GM18511 (cell line): ENCODE data around the gene PDGFC.

Experiments
- ATAC-seq: cut with Tn5 transposase; IDR thresholded peaks from one replicate; pipeline ENCODE4 v1.9.1; 2021; ENCODE audit warnings: mild to moderate bottlenecking, moderate library complexity; ENCODE audit not compliant: unreplicated experiment

PDGFC gene

GRCh38 chr4:156756118-156756517, 215.5 kb downstream of the PDGFC start:
- ATAC-seq = no peak

GRCh38 chr4:156754832-156755570, 216.6 kb downstream of the PDGFC start:
- no peak for ATAC-seq

GRCh38 chr4:156751486-156751885, 220.1 kb downstream of the PDGFC start:
- no peak for ATAC-seq

GRCh38 chr4:156749426-156750403, 221.9 kb downstream of the PDGFC start:
- ATAC-seq = no peak

GRCh38 chr4:156746111-156746510, 225.5 kb downstream of the PDGFC start:
- no peak for ATAC-seq

GRCh38 chr4:156738766-156739165, 232.8 kb downstream of the PDGFC start:
- ATAC-seq = no peak

- no peak for ATAC-seq
Observed at GRCh38 chr4:156734965-156735895, 236.4 kb downstream of the PDGFC start.

GRCh38 chr4:156733582-156733981, 238.0 kb downstream of the PDGFC start:
- no peak for ATAC-seq

- ATAC-seq = no peak
Observed at GRCh38 chr4:156732634-156733033, 239.0 kb downstream of the PDGFC start.

- ATAC-seq = no peak
Observed at GRCh38 chr4:156729416-156729815, 242.2 kb downstream of the PDGFC start.

GRCh38 chr4:156725257-156725656, 246.3 kb downstream of the PDGFC start:
- ATAC-seq = no peak

GRCh38 chr4:156723951-156724668, 247.5 kb downstream of the PDGFC start:
- ATAC-seq = no peak

- no peak for ATAC-seq
Observed at GRCh38 chr4:156718226-156718625, 253.4 kb downstream of the PDGFC start.

GRCh38 chr4:156711193-156711590, 260.4 kb downstream of the PDGFC start:
- no peak for ATAC-seq
